K562 (cell line): Measurements from ENCODE around the gene HDGFL2. TPM values are rescaled to one million over a fixed set of nuclear protein-coding genes. Genes with fewer than 3 reads are reported as not detected.

Source experiments
- ADNP ChIP-seq: fragments of 200-800 bp; sonication (Bioruptor generic); IDR thresholded peaks from 2 replicates; pipeline ENCODE4 v1.6.1; 2016; ENCODE audit warnings: missing genetic modification characterization, missing compliant biosample characterization
- ATF7 ChIP-seq: fragments of 450-650 bp; IDR thresholded peaks from 2 replicates; pipeline ENCODE4 v1.7.1; 2014; ENCODE audit warnings: mild to moderate bottlenecking, moderate library complexity
- BACH1 ChIP-seq: fragments of 200-800 bp; sonication (Bioruptor generic); IDR thresholded peaks from 2 replicates; pipeline ENCODE4 v1.6.1; 2016; ENCODE audit warnings: missing genetic modification characterization, missing compliant biosample characterization
- BRCA1 ChIP-seq, 2 experiments: fragments of 450-650 bp in 1 of 2; sonication (generic) in 1 of 2; formaldehyde crosslinking in 1 of 2; IDR thresholded peaks; 2 replicates each; pipeline versions ENCODE4 v1.5.0 to v1.6.1; 2017 to 2020; ENCODE audit warnings: mild to moderate bottlenecking in 1 of 2, missing genetic modification reagents in 1 of 2
- CBFA2T3 ChIP-seq: fragments of 450-650 bp; IDR thresholded peaks from 2 replicates; pipeline ENCODE4 v1.6.1; 2017
- CCNT2 ChIP-seq: IDR thresholded peaks from 2 replicates; pipeline ENCODE4 v1.6.1; 2011; ENCODE audit warnings: borderline replicate concordance, low read depth, mild to moderate bottlenecking, moderate library complexity, mixed read lengths, low read length; ENCODE audit not compliant: insufficient read length; ENCODE audit errors: extremely low read depth
- FIP1L1 ChIP-seq: fragments of 200-400 bp; formaldehyde crosslinking; IDR thresholded peaks from 2 replicates; pipeline ENCODE4 v1.6.1; 2018; ENCODE audit warnings: mild to moderate bottlenecking, low read depth, low read length; ENCODE audit not compliant: poor library complexity, severe bottlenecking
- FOXJ2 ChIP-seq: fragments of 200-800 bp; sonication (Bioruptor generic); IDR thresholded peaks from 2 replicates; pipeline ENCODE4 v1.6.1; 2016; ENCODE audit warnings: missing genetic modification characterization, missing compliant biosample characterization
- GTF2E2 ChIP-seq: fragments of 200-800 bp; sonication (Bioruptor generic); IDR thresholded peaks from 2 replicates; pipeline ENCODE4 v1.6.1; 2016; ENCODE audit warnings: missing genetic modification characterization, missing compliant biosample characterization
- HMG20A ChIP-seq: fragments of 450-650 bp; formaldehyde crosslinking; conservative IDR thresholded peaks from 2 replicates; pipeline ENCODE4 v1.4.0; 2020; ENCODE audit warnings: mild to moderate bottlenecking, mixed read lengths
- ID3 ChIP-seq, 2 experiments: fragments of 250-450 bp in 1 of 2; fragments of 450-650 bp in 1 of 2; sonication (Bioruptor Pico) in 1 of 2; IDR thresholded peaks; 2 replicates each; pipeline versions ENCODE4 v1.6.1 to v1.8.0; 2016 to 2021; ENCODE audit warnings: mild to moderate bottlenecking in 2 of 2, moderate library complexity in 2 of 2, missing compliant biosample characterization in 1 of 2, missing genetic modification characterization in 1 of 2
- NFATC3 ChIP-seq: fragments of 450-650 bp; IDR thresholded peaks from 2 replicates; pipeline ENCODE4 v1.6.1; 2017; ENCODE audit warnings: mild to moderate bottlenecking
- NFIX ChIP-seq: fragments of 250-450 bp; sonication (Bioruptor Pico); IDR thresholded peaks from 2 replicates; pipeline ENCODE4 v1.4.0; 2020; ENCODE audit warnings: low read depth, mild to moderate bottlenecking, moderate library complexity
- OTX1 ChIP-seq: fragments of 450-650 bp; formaldehyde crosslinking; IDR thresholded peaks from 2 replicates; pipeline ENCODE4 v1.4.0; 2022; ENCODE audit warnings: mild to moderate bottlenecking
- RBM22 ChIP-seq: fragments of 200-400 bp; formaldehyde crosslinking; IDR thresholded peaks from 2 replicates; pipeline ENCODE4 v1.6.1; 2018; ENCODE audit warnings: low read length, low read depth; ENCODE audit not compliant: poor library complexity, severe bottlenecking
- RBM25 ChIP-seq: fragments of 200-400 bp; formaldehyde crosslinking; IDR thresholded peaks from 2 replicates; pipeline ENCODE4 v1.6.1; 2018; ENCODE audit warnings: low read length, low read depth, moderate library complexity; ENCODE audit not compliant: severe bottlenecking
- SMARCA5 ChIP-seq: fragments of 450-650 bp; IDR thresholded peaks from 2 replicates; pipeline ENCODE4 v1.6.1; 2016
- SNIP1 ChIP-seq: fragments of 450-650 bp; IDR thresholded peaks from 2 replicates; pipeline ENCODE4 v1.7.1; 2017; ENCODE audit warnings: low read depth, mild to moderate bottlenecking
- ZFP36 ChIP-seq: fragments of 150-350 bp; IDR thresholded peaks from 2 replicates; pipeline ENCODE4 v1.6.1; 2018; ENCODE audit warnings: low read length, low read depth; ENCODE audit not compliant: partially characterized antibody
- ZNF124 ChIP-seq: sonication (generic); formaldehyde crosslinking; IDR thresholded peaks from 2 replicates; pipeline ENCODE4 v1.8.1; 2022; ENCODE audit warnings: missing genetic modification reagents
- ZSCAN29 ChIP-seq: fragments of 450-650 bp; IDR thresholded peaks from 2 replicates; pipeline ENCODE4 v1.6.1; 2017
- ZZZ3 ChIP-seq: fragments of 450-650 bp; IDR thresholded peaks from 2 replicates; pipeline ENCODE4 v1.6.1; 2016; ENCODE audit warnings: antibody characterized with exemption, mild to moderate bottlenecking, moderate library complexity
- polyA plus RNA-seq, 8 experiments: library from polyadenylated mRNA; depleted of rRNA in 4 of 8; stranded (reverse) in 5 of 8; unstranded in 3 of 8; fragments of >200 nt; fragmentation: Nextera tagmentation in 2 of 8; fragmentation: Illumina TruSeq in 1 of 8; extraction: Ambion mirVana in 2 of 8; extraction: Trizol in 1 of 8; gene quantifications; 2 replicates each; pipeline versions ENCODE4 v1.2.1 to v1.2.3, GENCODE V29; 2011 to 2014; ENCODE audit warnings: inconsistent platforms in 1 of 8, missing spikeins in 1 of 8
- total RNA-seq, 7 experiments: library from RNA; depleted of rRNA in 6 of 7; stranded (reverse); fragments of >200 nt in 6 of 7; fragmentation: Illumina TruSeq in 2 of 7; extraction: Trizol in 2 of 7; gene quantifications; 2 replicates each; pipeline versions ENCODE4 v1.2.1 to v1.2.3, GENCODE V29; 2011 to 2021; ENCODE audit warnings: low replicate concordance in 1 of 7
- TF ChIP-seq, protein P1 (sequence below): fragments of 250-450 bp; sonication (Bioruptor Pico); IDR thresholded peaks from 2 replicates; pipeline ENCODE4 v1.8.0; 2021; ENCODE audit warnings: moderate library complexity, mild to moderate bottlenecking, inconsistent platforms
- TF ChIP-seq, protein P2 (sequence below): fragments of 250-450 bp; sonication (Bioruptor Pico); IDR thresholded peaks from 2 replicates; pipeline ENCODE4 v1.4.0; 2020; ENCODE audit warnings: mild to moderate bottlenecking, moderate library complexity, borderline replicate concordance
- TF ChIP-seq, protein P3 (sequence below): fragments of 450-650 bp; formaldehyde crosslinking; IDR thresholded peaks from 2 replicates; pipeline ENCODE4 v1.4.0; 2020; ENCODE audit warnings: mild to moderate bottlenecking, moderate library complexity

HDGFL2 gene
- total and polyA plus RNA-seq, 9 of the 15 experiments (the other 6 are each of a cell fraction or from before 2014, with no cell fraction given), result 0.13 to 61.7 (median 16.0) TPM

DNA sequence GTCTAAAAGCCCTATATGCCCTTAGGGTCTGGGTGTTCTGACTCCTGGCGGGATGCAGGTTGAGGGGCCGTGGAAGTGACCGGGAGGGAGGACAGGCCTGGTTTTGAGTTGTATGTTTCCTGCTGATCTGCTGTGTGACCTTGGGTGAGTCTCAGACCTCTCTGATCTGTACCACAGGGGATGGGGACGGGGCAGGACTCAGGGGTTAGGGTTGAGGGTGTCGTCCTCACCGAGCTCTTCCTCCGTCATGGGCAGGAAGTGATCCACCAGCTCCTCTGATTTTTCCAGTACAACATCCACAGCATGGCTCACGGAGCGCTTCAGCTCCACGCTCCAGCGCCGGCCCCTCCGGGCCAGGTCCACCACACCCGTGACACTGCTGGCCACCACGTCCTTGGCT, 56.7 kb downstream of the HDGFL2 start (continued):
- TF ChIP-seq SMARCA5 (0 out of 2 replicates have a peak, but pooled peaks have one; percentile 35), ADNP (tag) (no peak), GTF2E2 (no peak), BRCA1 (IDR thresholded peaks at IDR 0.05) (no peak), BRCA1 (CRISPR knock-in tag; IDR thresholded peaks at IDR 0.05) (no peak), OTX1 (CRISPR knock-in tag) (no peak), BACH1 (tag) (no peak), ZSCAN29 (no peak), ID3 (CRISPR knock-in tag; IDR thresholded peaks at IDR 0.05) (no peak), ID3 (tag; IDR thresholded peaks at IDR 0.05) (no peak), FOXJ2 (tag) (no peak), NFATC3 (no peak), FIP1L1 (no peak), CCNT2 (no peak), ZNF124 (CRISPR knock-in tag) (no peak), NFIX (CRISPR knock-in tag) (no peak), HMG20A (CRISPR knock-in tag) (no peak), ZFP36 (peak; percentile 74), ZZZ3 (no peak), RBM22 (no peak), CBFA2T3 (no peak), RBM25 (peak; percentile 90), SNIP1 (no peak), ATF7 (no peak)
- TF ChIP-seq, protein P1, sequence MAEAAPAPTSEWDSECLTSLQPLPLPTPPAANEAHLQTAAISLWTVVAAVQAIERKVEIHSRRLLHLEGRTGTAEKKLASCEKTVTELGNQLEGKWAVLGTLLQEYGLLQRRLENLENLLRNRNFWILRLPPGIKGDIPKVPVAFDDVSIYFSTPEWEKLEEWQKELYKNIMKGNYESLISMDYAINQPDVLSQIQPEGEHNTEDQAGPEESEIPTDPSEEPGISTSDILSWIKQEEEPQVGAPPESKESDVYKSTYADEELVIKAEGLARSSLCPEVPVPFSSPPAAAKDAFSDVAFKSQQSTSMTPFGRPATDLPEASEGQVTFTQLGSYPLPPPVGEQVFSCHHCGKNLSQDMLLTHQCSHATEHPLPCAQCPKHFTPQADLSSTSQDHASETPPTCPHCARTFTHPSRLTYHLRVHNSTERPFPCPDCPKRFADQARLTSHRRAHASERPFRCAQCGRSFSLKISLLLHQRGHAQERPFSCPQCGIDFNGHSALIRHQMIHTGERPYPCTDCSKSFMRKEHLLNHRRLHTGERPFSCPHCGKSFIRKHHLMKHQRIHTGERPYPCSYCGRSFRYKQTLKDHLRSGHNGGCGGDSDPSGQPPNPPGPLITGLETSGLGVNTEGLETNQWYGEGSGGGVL, result no peak
- TF ChIP-seq, protein P2, sequence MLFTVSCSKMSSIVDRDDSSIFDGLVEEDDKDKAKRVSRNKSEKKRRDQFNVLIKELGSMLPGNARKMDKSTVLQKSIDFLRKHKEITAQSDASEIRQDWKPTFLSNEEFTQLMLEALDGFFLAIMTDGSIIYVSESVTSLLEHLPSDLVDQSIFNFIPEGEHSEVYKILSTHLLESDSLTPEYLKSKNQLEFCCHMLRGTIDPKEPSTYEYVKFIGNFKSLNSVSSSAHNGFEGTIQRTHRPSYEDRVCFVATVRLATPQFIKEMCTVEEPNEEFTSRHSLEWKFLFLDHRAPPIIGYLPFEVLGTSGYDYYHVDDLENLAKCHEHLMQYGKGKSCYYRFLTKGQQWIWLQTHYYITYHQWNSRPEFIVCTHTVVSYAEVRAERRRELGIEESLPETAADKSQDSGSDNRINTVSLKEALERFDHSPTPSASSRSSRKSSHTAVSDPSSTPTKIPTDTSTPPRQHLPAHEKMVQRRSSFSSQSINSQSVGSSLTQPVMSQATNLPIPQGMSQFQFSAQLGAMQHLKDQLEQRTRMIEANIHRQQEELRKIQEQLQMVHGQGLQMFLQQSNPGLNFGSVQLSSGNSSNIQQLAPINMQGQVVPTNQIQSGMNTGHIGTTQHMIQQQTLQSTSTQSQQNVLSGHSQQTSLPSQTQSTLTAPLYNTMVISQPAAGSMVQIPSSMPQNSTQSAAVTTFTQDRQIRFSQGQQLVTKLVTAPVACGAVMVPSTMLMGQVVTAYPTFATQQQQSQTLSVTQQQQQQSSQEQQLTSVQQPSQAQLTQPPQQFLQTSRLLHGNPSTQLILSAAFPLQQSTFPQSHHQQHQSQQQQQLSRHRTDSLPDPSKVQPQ, result no peak
- TF ChIP-seq, protein P3, sequence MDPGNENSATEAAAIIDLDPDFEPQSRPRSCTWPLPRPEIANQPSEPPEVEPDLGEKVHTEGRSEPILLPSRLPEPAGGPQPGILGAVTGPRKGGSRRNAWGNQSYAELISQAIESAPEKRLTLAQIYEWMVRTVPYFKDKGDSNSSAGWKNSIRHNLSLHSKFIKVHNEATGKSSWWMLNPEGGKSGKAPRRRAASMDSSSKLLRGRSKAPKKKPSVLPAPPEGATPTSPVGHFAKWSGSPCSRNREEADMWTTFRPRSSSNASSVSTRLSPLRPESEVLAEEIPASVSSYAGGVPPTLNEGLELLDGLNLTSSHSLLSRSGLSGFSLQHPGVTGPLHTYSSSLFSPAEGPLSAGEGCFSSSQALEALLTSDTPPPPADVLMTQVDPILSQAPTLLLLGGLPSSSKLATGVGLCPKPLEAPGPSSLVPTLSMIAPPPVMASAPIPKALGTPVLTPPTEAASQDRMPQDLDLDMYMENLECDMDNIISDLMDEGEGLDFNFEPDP (CRISPR knock-in tag), result no peak
